T1000 (cell line): Measurements from ENCODE around the gene AURKAIP1.
"Not testable (repeated sequence)": the region's sequence is repeated elsewhere in the genome, so short reads cannot be mapped to it uniquely, and the experiment has no call there.

Experiments
- DNase-seq: peaks from one replicate; lab custom pipeline; 2025; ENCODE audit warnings: mixed read lengths; lab: John Stamatoyannopoulos, UW

The AURKAIP1 gene

DNA sequence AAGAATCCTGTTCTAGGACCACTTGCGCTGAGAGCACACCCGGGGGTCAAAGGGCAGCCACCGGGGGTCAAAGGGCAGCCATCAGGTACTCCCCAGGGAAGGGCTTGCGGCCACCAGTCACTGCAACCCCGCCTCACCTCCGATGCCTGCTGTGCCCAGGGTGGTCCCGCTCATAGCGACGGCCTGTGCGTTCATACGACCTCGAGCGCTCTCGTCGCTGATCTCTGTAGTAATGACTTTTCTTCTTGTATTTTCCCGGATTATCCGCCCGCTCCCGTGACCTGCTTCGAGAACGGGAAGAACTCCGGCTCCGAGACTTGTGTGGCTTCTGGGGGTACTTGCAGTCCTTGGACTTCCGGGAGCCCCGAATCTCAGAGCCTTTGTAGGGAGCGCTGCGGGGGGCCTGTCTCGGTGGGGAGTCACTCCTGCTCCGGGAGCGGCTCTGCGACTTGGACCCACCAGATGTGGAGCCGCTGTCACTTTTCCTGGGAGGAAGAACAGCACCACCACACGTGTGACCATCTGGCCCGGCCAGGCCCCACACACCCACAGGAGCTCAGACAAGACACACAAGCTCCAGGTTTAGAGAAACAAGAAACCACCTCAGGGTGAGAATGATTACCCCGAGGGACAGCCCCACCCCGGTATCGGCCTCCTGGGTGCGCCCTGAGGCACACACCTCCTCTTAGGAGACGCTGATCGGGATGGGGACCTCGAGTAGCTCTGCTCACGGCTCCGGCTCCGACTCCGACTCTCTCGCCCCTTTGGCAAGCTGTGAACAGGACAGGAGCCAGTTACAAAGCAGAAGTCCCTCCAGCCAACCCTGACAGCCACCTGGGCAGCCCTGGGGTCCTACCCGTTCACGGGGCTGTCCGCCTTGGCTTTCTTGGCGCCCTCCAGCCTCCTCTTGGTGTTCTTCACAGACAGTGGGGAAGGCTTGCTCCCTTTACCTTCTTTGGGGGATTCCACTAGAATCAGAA is 12.4 kb upstream of the AURKAIP1 start:
- DNase-seq = no peak

DNA sequence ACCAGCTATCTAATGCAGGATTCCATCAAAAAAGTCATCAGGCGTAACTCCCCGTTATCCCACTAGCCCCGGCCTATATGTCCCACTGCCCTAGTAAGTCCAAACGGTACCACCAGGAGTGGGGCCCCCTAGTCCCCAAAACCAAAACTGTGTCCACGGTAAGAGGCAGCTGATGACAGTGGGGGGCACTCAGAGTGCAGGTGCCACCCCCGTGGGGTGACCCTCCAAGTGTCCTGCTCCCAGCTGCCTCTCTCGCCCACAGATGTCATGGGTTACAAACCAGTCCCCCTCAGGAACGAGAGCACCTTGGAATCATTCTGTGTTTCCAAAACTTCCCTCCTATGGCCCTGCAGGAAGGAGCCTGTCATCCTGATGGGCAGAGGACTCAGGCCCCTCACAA is 10.9 kb upstream of the AURKAIP1 start:
- no peak for DNase-seq

DNA sequence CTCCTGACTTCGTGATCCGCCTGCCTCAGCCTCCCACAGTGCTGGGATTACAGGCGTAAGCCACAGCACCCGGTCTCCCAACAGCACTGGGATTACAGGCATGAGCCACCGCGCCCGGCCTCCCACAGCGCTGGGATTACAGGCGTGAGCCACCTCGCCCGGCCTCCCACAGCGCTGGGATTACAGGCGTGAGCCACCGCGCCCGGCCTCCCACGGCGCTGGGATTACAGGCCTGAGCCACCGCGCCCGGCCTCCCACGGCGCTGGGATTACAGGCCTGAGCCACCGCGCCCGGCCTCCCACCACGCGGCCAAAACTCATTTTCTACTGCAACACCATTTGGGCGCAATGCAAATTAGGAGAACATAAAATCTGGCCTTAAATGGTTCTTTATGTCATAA is 10.3 kb upstream of the AURKAIP1 start:
- DNase-seq = not testable (repeated sequence)

DNA sequence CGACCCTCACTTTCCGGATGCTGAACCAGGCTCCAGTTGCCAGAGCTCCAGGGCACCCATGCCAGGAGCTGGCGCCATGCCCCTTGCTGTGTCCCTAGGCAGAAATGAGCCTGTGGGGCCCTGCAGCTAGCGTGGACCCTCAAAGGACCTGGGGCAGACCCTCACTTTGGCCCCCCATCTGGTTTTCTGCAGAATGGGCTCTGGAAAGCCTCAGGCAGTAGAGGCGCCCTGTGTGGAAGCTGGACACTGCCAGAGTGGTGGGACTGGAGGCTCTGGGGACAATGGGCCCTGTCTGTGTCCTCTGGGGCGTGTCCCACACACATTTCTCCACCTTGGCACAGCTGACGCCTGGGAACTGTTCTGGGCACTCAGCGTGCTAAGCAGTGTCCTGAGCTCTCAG is 6.3 kb upstream of the AURKAIP1 start:
- no peak for DNase-seq

DNA sequence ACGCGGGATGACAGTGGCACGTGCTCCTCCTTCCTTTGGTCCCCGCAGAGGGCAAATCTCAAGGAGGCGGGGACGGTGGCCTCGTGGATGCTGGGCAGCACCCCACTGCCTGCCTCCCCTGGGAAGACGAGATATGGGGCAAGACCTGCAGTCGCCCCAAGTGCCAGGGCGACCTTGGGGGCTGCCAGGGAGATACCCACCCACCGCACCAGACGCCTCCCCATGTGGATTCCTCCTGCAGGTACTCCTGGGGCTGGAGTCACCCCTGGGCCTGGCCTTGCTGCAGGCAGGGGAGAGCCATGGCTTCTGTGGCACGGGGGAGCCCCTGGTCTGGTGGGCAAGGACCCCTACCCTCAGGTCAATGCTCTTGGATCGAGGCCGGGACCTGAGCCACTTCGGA is 5.9 kb upstream of the AURKAIP1 start:
- no peak for DNase-seq

DNA sequence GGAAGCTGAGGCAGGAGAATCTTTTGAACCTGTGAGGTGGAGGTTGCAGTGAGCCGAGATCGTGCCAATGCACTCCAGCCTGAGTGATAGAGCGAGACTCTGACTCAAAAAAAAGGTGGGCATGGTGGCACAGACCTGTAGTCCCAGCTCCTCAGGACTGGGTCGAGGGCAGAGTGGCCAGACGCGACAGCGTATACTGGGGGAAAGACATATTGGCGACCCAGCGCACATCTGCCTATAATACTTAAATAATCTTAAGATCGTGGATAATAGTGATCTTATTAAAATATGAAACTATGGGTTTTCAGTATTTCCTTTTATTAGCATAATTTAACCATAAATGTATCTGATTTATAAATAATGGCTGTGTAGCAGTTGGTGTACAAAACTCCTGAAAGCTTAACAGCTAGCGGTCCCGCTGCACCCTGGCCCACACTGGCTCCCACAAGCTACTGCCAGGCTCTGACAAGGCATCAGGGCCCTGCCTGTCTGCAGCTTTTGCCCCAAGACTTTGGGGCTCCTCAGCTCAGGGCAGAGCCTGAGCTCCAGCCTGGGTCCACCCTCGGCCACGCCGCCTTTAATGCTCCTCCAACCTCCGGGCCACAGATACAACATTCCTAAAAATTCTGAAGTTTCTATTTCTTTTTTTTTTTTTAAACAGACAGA is 2.7 kb upstream of the AURKAIP1 start:
- DNase-seq = no peak

DNA sequence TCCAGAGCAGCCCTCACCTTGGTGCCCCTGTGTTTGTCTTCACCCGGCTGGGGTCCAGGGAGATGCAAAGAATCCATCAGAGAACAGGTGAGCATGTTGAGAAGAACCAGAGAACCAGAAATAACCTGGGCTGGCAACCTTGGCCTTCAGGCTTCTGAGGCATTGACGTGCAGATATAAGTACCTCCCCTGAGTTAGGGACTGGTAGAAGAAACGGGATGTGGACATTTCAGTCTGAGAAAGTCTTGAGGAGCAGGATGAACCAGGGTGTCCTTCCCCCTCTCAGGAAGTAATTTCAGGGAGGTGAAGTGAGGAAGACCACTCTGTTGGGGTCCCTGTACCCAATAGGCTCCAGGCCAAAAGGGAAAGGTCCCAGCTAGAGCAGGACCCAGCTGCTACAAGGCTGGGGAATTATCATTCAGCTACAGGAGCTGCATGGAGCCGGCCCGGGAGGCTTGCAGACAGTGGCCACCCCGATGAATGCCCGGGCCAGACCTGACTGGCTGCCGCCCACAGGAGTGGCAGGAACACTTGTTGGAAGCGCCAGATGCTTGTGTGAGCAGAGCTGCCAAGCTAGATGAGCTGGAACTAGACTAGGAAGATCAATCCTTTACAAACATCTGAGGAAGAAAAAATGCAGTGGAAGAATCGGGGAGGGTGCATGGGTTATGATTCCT is 1.7 kb upstream of the AURKAIP1 start:
- DNase-seq = no peak

DNA sequence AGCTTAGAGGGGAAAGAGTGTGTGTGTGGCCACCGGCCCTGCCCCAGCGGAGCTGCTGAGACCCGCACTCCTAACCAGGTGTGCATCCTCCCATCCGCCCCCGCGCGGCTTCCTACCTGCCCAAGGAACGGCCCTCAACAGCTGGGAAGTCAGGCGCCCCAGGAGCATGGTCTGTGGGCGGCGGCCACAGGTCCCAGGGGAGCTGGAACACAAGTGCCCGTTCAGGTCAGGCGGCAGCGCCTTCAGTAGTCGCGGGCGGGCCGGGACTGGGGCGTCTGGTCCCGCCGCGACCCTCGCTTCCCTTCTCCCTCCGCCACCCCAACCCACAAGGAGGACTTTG is 448 bp downstream of the AURKAIP1 start:
- DNase-seq = no peak

DNA sequence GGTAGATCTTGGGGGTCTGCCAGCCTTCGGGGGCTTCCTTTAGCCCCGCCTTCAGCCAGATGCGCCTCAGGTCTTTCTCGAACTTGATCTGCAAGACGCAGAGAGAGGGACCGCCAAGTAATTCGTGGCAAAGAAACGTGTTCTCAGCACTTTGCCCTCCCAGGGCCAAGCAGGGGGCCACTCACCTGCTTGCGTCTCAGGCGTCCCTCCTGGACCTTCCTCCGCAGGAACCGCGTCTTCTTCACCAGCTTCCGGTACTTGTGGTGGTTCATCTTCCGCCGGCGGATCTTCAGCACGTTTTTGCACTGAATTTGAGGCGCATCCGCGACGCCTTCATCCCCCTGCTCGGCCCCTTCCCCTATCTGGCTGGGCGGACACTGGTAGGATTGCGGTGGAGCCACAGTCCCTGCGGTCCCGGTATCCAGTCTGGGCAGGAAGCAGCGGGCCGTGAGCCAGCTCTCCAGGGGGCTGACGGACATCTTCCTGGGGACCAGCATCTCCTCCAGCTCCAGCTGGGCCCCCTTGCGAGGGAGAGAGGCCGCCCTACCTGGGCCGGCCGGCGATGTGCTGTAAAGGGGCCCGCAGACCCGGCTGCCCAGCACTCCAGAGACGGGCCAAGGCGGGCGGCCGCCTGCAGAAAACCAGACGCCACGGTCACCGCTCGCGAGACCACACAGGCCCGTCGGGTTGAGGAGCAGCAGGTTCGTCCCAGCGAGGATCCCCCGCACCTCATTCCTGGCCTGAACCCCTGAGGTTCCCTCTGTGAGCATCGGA is 1.0 kb downstream of the AURKAIP1 start:
- DNase-seq = no peak

DNA sequence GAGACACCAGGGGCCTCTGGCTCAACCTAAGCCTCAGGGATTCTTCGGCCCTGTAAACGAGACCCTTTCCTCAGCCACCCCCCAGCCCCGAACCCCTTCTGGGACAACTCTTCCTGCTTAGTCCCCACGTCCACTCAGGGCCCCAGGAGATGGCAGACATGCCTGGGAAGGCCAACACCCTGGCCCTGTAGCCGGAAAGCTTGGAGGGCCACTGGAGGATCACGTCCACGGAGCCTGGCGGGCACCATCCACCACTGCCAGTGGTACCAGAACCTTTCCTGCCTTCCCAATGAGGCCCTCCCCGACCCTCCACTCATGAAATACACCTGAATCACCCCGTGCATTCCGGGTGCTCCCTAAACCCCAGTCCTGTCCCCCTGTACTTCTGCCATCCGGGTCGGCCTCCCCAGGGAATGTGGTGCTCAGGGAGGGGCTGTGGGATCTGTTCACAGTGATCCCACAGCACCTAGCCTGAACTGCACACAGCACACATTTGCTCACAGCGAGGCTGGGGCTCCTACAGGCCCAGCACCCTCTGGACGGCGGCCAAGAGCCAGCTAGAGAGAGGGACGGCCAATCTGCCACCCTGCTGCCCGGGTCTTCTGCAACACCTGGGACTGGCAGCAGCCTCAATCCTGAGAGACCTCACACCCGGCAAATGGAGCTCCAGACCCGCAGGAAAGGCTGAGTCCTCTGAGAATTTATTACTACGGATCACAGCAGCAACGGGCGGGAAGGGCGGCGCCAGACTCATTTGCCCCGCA is 1.8 kb downstream of the AURKAIP1 start:
- DNase-seq = no peak

DNA sequence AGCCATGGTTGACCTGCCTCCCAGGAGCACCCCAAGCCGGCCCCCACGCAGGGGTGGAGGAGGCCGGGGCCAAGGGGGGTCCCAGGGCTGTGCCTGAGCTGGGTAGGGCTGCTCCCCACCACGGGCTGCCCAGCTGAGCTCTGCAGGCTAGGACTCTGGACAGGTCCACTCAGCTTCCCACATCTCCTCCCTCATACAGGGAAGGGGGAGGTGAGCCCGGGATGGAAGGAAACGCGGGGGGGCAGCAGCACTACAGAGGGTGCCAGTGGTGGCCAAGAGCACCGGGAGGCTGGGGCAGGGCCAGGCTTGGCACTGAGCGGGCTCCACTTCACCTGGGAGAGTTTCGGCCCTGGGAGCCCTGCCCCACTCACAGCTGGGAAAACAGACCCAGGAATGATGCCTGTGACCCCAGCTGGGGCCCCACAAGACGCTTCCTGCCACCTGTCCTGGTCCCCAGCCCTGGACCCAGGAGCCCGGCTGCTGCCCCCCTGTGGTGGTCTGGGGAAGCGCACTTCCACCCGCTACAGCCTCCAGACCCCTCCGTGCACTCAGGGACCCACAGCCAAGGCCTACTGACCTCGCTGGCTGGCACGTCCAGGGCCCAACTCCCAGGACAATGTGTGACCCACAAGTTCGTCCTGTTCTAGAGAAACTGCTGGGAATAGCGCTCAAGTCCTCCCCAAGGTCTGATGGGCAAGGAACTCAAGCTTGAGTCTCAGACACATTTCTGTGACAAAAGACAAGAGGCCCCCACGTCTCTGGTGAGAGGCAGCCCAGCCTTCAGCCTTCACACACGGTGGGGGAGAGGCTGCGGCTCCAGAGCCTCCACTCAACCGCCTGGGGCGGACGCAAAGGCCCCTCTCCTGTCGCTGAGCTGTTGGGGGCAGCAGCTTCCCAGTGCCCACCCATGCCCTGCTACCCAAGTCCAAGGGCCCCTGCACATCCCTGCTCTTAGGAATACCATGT is 3.0 kb downstream of the AURKAIP1 start:
- DNase-seq = peak; percentile 56

DNA sequence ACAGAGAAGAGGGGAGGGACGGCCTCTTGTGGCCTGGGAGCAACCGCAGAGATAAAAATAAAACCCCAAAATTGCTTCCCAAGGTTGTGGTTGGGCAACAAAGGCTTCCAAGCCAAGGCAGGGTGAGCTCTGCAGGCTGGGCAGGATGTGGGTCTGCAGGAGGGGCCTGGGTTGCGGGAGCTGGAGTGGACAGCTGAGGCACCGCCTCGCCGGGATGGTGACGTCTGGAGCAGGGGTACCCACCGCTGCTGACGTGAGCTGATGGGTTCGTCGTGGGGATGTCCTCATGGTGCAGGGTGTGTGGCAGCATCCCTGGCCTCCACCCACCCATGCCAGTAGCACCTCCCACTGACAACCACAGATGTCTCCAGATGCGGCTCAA is 3.7 kb downstream of the AURKAIP1 start:
- DNase-seq = no peak

DNA sequence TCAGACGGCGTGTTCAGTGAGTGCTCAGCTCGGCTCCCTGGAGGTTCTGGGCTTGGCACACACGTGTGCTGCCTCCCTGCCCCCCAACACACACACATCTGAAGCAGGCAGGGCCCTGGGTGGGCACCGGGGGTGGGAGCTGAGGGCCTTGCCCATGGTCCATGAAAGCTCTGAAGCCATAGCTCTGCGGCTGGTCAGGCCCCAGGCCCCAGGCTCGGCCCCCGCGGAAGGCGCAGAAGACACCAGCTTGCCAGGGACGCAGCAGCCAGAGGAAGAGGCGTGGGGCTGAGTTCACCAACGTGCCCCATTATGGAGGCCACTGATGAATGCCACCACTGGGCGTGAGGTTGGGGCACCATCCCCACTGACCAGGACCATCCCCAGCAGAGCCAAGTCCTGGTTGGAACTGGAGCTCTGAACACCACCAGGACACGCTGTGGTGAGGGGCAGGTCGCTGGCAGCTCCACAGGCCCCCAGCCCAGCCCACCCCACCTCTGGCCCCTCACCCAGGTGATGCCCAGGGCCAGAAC is 4.2 kb downstream of the AURKAIP1 start:
- DNase-seq = no peak

DNA sequence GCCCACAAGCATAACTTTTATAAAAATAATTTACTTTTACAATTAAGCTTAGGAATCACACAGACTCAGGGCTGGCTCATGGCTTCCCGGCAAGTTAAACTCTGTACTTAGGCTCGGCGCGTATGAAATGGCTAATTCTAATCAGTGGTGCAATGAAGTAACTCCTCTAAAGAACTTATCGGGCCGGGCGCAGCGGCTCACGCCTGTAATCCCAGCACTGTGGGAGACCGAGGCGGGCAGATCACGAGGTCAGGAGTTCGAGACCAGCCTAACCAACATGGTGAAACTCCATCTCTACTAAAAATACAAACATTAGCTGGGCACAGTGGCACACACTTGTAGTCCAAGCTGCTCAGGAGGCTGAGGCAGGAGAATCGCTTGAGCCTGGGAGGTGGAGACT is 4.9 kb downstream of the AURKAIP1 start:
- not testable (repeated sequence) for DNase-seq

DNA sequence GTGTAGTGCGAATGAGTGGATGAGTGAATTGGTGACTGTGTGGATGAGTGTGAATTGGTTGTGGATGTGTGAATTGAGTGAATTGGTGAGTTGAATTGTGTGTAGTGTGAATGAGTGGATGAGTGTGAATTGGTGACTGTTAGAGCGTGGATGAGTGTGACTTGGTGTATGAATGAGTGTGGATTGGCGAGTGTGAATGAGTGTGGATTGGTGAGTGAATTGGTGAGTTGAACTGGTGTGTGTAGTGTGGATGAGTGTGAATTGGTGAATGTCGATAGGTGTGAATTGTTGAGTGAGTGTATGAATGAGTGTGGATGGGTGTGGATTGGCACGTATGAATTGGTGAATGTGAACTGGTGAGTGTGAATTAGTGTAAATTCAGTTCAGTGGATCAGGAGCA is 7.7 kb downstream of the AURKAIP1 start:
- DNase-seq = no peak

DNA sequence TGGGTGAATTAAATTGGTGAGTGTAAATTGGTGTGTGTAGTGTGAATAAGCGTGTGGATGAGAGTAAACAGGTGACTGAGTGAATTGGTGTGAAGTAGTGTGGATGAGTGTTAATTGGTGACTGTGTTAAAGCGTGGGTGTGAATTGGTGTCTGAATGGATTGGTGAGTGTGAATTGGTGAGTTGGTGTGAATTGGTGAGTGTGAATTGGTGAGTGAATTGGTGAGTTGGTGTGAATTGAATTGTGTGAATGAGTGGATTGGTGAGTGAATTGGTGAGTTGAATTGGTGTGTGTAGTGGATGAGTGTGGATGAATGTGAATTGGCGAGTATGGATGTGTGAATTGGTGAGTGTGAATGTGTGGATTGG is 8.3 kb downstream of the AURKAIP1 start:
- no peak for DNase-seq

DNA sequence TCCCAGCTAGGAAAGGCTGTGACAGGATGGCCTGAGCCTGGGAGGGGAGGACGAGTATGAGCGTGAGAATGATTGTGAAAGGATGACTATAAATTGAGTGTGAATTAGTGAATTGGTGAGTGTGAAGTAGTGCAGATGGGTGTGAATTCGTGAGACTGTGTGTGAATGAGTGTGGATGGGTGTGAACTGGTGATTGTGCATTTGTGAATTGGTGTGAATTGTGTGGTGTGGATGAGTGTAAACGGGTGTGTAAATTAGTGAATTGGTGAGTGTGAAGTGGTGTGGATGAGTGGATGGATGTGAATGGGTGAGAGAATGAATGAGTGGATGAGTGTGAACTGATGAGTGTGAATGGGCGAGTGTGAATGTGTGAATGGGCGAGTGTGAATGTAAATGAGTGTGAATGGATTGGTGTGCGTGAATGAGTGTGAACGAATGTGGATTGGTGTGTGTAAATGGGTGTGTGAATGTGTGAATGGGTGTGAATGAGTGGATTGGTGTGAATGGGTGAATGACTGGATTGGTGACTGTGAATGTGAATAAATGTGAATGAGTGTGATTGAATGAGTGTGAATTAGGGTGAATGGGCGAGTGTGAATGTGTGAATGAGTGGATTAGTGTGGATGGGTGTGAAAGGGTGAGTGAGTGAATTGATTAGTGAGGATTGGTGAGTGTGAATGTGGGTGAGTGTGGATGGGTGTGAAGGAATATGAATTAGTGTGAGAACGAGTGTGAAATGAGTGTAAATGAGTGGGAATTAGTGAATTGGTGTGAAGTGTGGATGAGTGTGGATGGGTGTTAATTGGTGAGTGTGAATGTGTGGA is 8.9 kb downstream of the AURKAIP1 start:
- DNase-seq = no peak

DNA sequence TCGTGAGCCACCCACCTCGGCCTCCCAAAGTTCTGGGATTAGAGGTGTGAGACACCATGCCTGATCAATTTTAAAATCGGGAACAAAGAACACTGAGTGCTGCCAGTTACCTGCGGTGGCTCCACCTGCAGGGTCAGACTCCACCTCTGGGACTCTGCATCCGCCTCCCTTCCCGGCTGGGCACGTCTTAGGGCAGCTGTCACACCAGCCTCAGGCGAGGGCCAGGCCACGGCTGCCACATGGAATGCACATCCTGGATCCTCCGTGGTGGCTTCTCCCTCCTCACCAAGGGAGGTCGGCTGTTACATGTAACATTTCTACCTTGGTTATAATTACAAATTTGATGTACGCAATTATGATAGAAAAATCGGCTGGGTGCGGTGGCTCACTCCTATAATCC is 10.7 kb downstream of the AURKAIP1 start:
- no peak for DNase-seq

DNA sequence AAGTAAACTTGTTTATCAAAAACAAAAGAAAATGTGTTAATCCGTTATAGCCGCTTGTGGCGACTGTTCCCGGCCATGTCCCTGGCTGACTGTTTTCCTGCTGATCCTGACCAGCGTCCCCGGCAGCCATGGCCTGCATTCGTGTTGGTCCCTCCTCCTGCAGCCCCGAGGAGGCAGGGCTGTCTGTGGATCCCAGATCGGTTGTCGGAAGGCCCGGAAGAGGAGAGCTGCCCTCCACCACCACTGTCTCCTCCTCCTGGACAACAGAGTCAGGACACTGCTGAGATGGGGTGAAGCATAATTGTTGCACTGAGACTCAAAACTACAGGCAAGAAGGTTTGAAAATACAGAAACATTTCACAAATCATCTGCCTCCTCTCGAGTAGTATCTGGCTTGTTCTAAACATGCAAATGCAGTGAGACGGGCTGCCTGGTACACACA is 13.0 kb downstream of the AURKAIP1 start:
- DNase-seq = peak; percentile 44
